GM23338 (cell line): Measurements from ENCODE around the gene MGAT5. TPM values are rescaled to one million over a fixed set of nuclear protein-coding genes. Genes with fewer than 3 reads are reported as not detected.

ENCODE experiments used
- ATAC-seq: fragments of 200-7000 bp; cut with Tn5 transposase; 3 replicates; pipeline ENCODE4 v1.9.1; 2020
- DNase-seq: peaks from one replicate; pipeline ENCODE4 v3.0.0-alpha.2; 2015; ENCODE audit warnings: low spot score
- H2AFZ ChIP-seq: fragments of 200-600 bp; sonication (generic); 2 replicates; pipeline ENCODE4 v1.8.0; 2016; ENCODE audit warnings: antibody characterized with exemption, mild to moderate bottlenecking, moderate library complexity
- H3F3A ChIP-seq: fragments of 200-600 bp; sonication (generic); replicated peaks from 2 replicates; pipeline ENCODE4 v1.8.0; 2017; ENCODE audit warnings: antibody characterized with exemption, mixed run types, low read depth
- H3K27ac ChIP-seq: fragments of 200-600 bp; sonication (generic); 2 replicates; pipeline ENCODE4 v1.6.1; 2016; ENCODE audit warnings: low read depth
- H3K27me3 ChIP-seq: fragments of 200-600 bp; sonication (generic); 2 replicates; pipeline ENCODE4 v1.8.0; 2016; ENCODE audit warnings: mild to moderate bottlenecking, mixed run types, moderate library complexity; ENCODE audit not compliant: insufficient read depth
- H3K36me3 ChIP-seq: fragments of 200-600 bp; sonication (generic); 2 replicates; pipeline ENCODE4 v1.8.0; 2016; ENCODE audit warnings: mild to moderate bottlenecking; ENCODE audit not compliant: insufficient read depth
- H3K4me1 ChIP-seq: fragments of 200-600 bp; sonication (generic); 2 replicates; pipeline ENCODE4 v1.8.0; 2016; ENCODE audit warnings: mild to moderate bottlenecking, moderate library complexity; ENCODE audit not compliant: insufficient read depth
- H3K4me2 ChIP-seq: fragments of 200-600 bp; sonication (generic); 2 replicates; pipeline ENCODE4 v1.7.1; 2017; ENCODE audit warnings: mixed run types
- H3K4me3 ChIP-seq: fragments of 200-600 bp; sonication (generic); 2 replicates; pipeline ENCODE4 v1.6.1; 2016; ENCODE audit warnings: mixed run types
- H3K79me2 ChIP-seq: fragments of 200-600 bp; sonication (generic); replicated peaks from 2 replicates; pipeline ENCODE4 v1.8.0; 2017; ENCODE audit warnings: mild to moderate bottlenecking; ENCODE audit not compliant: insufficient read depth
- H3K9me2 ChIP-seq: fragments of 200-600 bp; sonication (generic); 2 replicates; pipeline ENCODE4 v1.8.0; 2017; ENCODE audit not compliant: insufficient read depth
- H4K20me1 ChIP-seq: fragments of 200-600 bp; sonication (generic); replicated peaks from 2 replicates; pipeline ENCODE4 v1.8.0; 2017; ENCODE audit warnings: mild to moderate bottlenecking; ENCODE audit not compliant: insufficient read depth
- H3K27ac Mint-ChIP-seq: 2 replicates; pipeline ENCODE4 v1.8.0; 2020; ENCODE audit warnings: inconsistent platforms, mild to moderate bottlenecking, moderate library complexity, mixed read lengths
- H3K27me3 Mint-ChIP-seq: 3 replicates; pipeline ENCODE4 v1.8.0; 2022; ENCODE audit warnings: low read depth, mild to moderate bottlenecking, moderate library complexity, mixed read lengths, inconsistent platforms; ENCODE audit not compliant: insufficient read depth, poor library complexity
- H3K36me3 Mint-ChIP-seq: 3 replicates; pipeline ENCODE4 v1.8.0; 2021; ENCODE audit warnings: low read depth, mild to moderate bottlenecking, inconsistent platforms, moderate library complexity, mixed read lengths
- H3K4me1 Mint-ChIP-seq: 3 replicates; pipeline ENCODE4 v1.8.0; 2020; ENCODE audit warnings: mild to moderate bottlenecking, inconsistent platforms, mixed read lengths
- H3K4me3 Mint-ChIP-seq: 3 replicates; pipeline ENCODE4 v1.8.0; 2021; ENCODE audit warnings: moderate library complexity, mild to moderate bottlenecking, inconsistent platforms, mixed read lengths
- H3K9me3 Mint-ChIP-seq: 3 replicates; pipeline ENCODE4 v1.8.0; 2020; ENCODE audit warnings: moderate library complexity, mild to moderate bottlenecking, inconsistent platforms, mixed read lengths
- EZH2phosphoT487 ChIP-seq: fragments of 200-600 bp; sonication (generic); IDR thresholded peaks from one replicate; pipeline ENCODE4 v1.8.1; 2018; ENCODE audit warnings: antibody characterized with exemption; ENCODE audit not compliant: unreplicated experiment
- NANOG ChIP-seq: IDR thresholded peaks from 2 replicates; pipeline ENCODE4 v1.6.1; 2016; ENCODE audit warnings: antibody characterized with exemption, borderline replicate concordance
- POLR2AphosphoS5 ChIP-seq: IDR thresholded peaks from 2 replicates; pipeline ENCODE4 v1.6.1; 2016; ENCODE audit warnings: antibody characterized with exemption, low read depth
- REST ChIP-seq: IDR thresholded peaks from one replicate; pipeline ENCODE4 v1.6.1; 2018; ENCODE audit warnings: antibody characterized with exemption; ENCODE audit not compliant: unreplicated experiment
- STAT1 ChIP-seq: IDR thresholded peaks from one replicate; pipeline ENCODE4 v1.6.1; 2016; ENCODE audit warnings: antibody characterized with exemption; ENCODE audit not compliant: unreplicated experiment
- ZNF331 ChIP-seq: fragments of 250-450 bp; sonication (Bioruptor Pico); IDR thresholded peaks from 2 replicates; pipeline ENCODE4 v1.5.0; 2020; ENCODE audit warnings: low read depth, mild to moderate bottlenecking, moderate library complexity
- polyA plus RNA-seq: library from polyadenylated mRNA; unstranded; fragments of >200 nt; fragmentation: Nextera tagmentation; extraction: Ambion mirVana; gene quantifications from 2 replicates; pipeline ENCODE4 v1.2.1, GENCODE V29; 2016
- total RNA-seq: library from RNA; depleted of rRNA; stranded (reverse); fragments of >200 nt; shearing (Covaris generic); gene quantifications from 2 replicates; pipeline ENCODE4 v1.2.3, GENCODE V29; 2014
- TF ChIP-seq, protein P1 (sequence below): fragments of 250-450 bp; sonication (Bioruptor Pico); IDR thresholded peaks from 2 replicates; pipeline ENCODE4 v1.5.0; 2020; ENCODE audit warnings: mild to moderate bottlenecking, moderate library complexity

Gene MGAT5
- total and polyA plus RNA-seq, 2 experiments from 2014 or later: 4.6 to 27.6 TPM

- TF ChIP-seq NANOG: no peak
These were observed 187.4 kb downstream of the MGAT5 start (continued) for GRCh38 chr2:134441153-134441863.

GRCh38 chr2:134443814-134444480 lies 190.1 kb downstream of the MGAT5 start:
- Histone ChIP-seq H3K79me2 (no peaks in the 10 kb centered on the region), H4K20me1 (no peaks in the 10 kb centered on the region), H2AFZ (no peak overlapping the region), H3K27me3 (no peaks in the 10 kb centered on the region), H3K4me1 (no peaks in the 10 kb centered on the region), H3K27ac (no peak overlapping the region), H3K4me2 (no peak overlapping the region), H3K4me3 (no peak overlapping the region), H3F3A (no peaks in the 10 kb centered on the region), H3K36me3 (no peaks in the 10 kb centered on the region), H3K9me2 (no peaks in the 10 kb centered on the region)
- no peak overlapping the region for H3K4me3 Mint-ChIP-seq
- H3K27me3 Mint-ChIP-seq: no peaks in the 10 kb centered on the region
- TF ChIP-seq STAT1 (no peak), POLR2AphosphoS5 (no peak), ZNF331 (CRISPR knock-in tag) (no peak)
- H3K27ac Mint-ChIP-seq: no peak overlapping the region
- H3K9me3 Mint-ChIP-seq: no peaks in the 10 kb centered on the region
- DNase-seq: no peak
- H3K36me3 Mint-ChIP-seq: peaks cover 3% of the 10 kb centered on the region
- ATAC-seq: no peak
- peaks cover 3% of the 10 kb centered on the region; the same call in 1 of the 3 replicates for H3K4me1 Mint-ChIP-seq

GRCh38 chr2:134445116-134445515 lies 191.2 kb downstream of the MGAT5 start:
- Histone ChIP-seq H3K4me1 (no peaks in the 10 kb centered on the region), H3K79me2 (no peaks in the 10 kb centered on the region), H3K4me2 (no peak overlapping the region), H3K27me3 (no peaks in the 10 kb centered on the region), H3K4me3 (no peak overlapping the region), H2AFZ (no peak overlapping the region), H3K27ac (no peak overlapping the region), H4K20me1 (no peaks in the 10 kb centered on the region), H3F3A (no peaks in the 10 kb centered on the region), H3K9me2 (no peaks in the 10 kb centered on the region), H3K36me3 (no peaks in the 10 kb centered on the region)
- Mint-ChIP-seq H3K4me1 (peaks cover 3% of the 10 kb centered on the region; the same call in 1 of the 3 replicates), H3K27ac (no peak overlapping the region), H3K4me3 (no peak overlapping the region), H3K36me3 (peaks cover 3% of the 10 kb centered on the region), H3K27me3 (no peaks in the 10 kb centered on the region), H3K9me3 (no peaks in the 10 kb centered on the region)
- ATAC-seq (no peak), DNase-seq (no peak)
- TF ChIP-seq REST (no peak), EZH2phosphoT487 (no peak), ZNF331 (CRISPR knock-in tag) (no peak)
- TF ChIP-seq, protein P1, sequence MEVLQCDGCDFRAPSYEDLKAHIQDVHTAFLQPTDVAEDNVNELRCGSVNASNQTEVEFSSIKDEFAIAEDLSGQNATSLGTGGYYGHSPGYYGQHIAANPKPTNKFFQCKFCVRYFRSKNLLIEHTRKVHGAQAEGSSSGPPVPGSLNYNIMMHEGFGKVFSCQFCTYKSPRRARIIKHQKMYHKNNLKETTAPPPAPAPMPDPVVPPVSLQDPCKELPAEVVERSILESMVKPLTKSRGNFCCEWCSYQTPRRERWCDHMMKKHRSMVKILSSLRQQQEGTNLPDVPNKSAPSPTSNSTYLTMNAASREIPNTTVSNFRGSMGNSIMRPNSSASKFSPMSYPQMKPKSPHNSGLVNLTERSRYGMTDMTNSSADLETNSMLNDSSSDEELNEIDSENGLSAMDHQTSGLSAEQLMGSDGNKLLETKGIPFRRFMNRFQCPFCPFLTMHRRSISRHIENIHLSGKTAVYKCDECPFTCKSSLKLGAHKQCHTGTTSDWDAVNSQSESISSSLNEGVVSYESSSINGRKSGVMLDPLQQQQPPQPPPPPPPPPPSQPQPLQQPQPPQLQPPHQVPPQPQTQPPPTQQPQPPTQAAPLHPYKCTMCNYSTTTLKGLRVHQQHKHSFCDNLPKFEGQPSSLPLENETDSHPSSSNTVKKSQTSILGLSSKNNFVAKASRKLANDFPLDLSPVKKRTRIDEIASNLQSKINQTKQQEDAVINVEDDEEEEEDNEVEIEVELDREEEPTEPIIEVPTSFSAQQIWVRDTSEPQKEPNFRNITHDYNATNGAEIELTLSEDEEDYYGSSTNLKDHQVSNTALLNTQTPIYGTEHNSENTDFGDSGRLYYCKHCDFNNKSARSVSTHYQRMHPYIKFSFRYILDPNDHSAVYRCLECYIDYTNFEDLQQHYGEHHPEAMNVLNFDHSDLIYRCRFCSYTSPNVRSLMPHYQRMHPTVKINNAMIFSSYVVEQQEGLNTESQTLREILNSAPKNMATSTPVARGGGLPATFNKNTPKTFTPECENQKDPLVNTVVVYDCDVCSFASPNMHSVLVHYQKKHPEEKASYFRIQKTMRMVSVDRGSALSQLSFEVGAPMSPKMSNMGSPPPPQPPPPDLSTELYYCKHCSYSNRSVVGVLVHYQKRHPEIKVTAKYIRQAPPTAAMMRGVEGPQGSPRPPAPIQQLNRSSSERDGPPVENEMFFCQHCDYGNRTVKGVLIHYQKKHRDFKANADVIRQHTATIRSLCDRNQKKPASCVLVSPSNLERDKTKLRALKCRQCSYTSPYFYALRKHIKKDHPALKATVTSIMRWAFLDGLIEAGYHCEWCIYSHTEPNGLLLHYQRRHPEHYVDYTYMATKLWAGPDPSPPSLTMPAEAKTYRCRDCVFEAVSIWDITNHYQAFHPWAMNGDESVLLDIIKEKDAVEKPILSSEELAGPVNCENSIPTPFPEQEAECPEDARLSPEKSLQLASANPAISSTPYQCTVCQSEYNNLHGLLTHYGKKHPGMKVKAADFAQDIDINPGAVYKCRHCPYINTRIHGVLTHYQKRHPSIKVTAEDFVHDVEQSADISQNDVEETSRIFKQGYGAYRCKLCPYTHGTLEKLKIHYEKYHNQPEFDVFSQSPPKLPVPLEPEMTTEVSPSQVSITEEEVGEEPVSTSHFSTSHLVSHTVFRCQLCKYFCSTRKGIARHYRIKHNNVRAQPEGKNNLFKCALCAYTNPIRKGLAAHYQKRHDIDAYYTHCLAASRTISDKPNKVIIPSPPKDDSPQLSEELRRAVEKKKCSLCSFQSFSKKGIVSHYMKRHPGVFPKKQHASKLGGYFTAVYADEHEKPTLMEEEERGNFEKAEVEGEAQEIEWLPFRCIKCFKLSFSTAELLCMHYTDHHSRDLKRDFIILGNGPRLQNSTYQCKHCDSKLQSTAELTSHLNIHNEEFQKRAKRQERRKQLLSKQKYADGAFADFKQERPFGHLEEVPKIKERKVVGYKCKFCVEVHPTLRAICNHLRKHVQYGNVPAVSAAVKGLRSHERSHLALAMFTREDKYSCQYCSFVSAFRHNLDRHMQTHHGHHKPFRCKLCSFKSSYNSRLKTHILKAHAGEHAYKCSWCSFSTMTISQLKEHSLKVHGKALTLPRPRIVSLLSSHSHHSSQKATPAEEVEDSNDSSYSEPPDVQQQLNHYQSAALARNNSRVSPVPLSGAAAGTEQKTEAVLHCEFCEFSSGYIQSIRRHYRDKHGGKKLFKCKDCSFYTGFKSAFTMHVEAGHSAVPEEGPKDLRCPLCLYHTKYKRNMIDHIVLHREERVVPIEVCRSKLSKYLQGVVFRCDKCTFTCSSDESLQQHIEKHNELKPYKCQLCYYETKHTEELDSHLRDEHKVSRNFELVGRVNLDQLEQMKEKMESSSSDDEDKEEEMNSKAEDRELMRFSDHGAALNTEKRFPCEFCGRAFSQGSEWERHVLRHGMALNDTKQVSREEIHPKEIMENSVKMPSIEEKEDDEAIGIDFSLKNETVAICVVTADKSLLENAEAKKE (CRISPR knock-in tag): no peak
